Cardiac muscle cell (in vitro differentiated cells and primary cell): Measurements from ENCODE around the gene FAM234A. TPM values are rescaled to one million over a fixed set of nuclear protein-coding genes. Genes with fewer than 3 reads are reported as not detected.
"Not testable (repeated sequence)": the region's sequence is repeated elsewhere in the genome, so short reads cannot be mapped to it uniquely, and the experiment has no call there.

ENCODE experiments used
- DNase-seq, 2 donors: peaks; one replicate each; pipeline versions ENCODE4 v3.0.0 to v3.0.0-alpha.2; 2010 to 2017; ENCODE audit warnings: low read depth in 1 of 2, low spot score in 1 of 2
- H3K27ac ChIP-seq: fragments of 200-600 bp; sonication (generic); 2 replicates; pipeline ENCODE4 v1.5.1; 2016
- H3K27me3 ChIP-seq: fragments of 200-600 bp; sonication (generic); 2 replicates; pipeline ENCODE4 v1.6.0; 2016; ENCODE audit warnings: control low read depth
- H3K36me3 ChIP-seq: fragments of 200-600 bp; sonication (generic); 2 replicates; pipeline ENCODE4 v1.5.1; 2016; ENCODE audit warnings: control low read depth
- H3K4me1 ChIP-seq: fragments of 200-600 bp; sonication (generic); 2 replicates; pipeline ENCODE4 v1.8.1; 2017; ENCODE audit warnings: low read depth, mild to moderate bottlenecking, mixed run types
- H3K4me3 ChIP-seq: fragments of 200-600 bp; sonication (generic); 2 replicates; pipeline ENCODE4 v1.5.1; 2016; ENCODE audit warnings: mild to moderate bottlenecking
- H3K9me3 ChIP-seq: fragments of 200-600 bp; sonication (generic); 2 replicates; pipeline ENCODE4 v1.5.1; 2017; ENCODE audit warnings: low read depth, mild to moderate bottlenecking, control low read depth
- CTCF ChIP-seq: IDR thresholded peaks from 2 replicates; pipeline ENCODE4 v1.5.1; 2012; ENCODE audit warnings: low read depth, mild to moderate bottlenecking, low read length
- polyA plus RNA-seq: library from polyadenylated mRNA; unstranded; fragments of >200 nt; fragmentation: Nextera tagmentation; extraction: Ambion mirVana; gene quantifications from 2 replicates; pipeline ENCODE4 v1.2.1, GENCODE V29; 2016
- total RNA-seq: library from RNA; depleted of rRNA; stranded (reverse); fragments of >200 nt; gene quantifications from 2 replicates; pipeline ENCODE4 v1.2.3, GENCODE V29; 2016

The FAM234A gene
- total and polyA plus RNA-seq, 2 experiments from 2014 or later: 136 to 160 TPM

GRCh38 chr16:200388-200787 is 34.2 kb upstream of the FAM234A start:
- no peaks in the 10 kb centered on the region for H3K9me3 ChIP-seq
- H3K4me1 ChIP-seq: no peaks in the 10 kb centered on the region
- no peak overlapping the region for H3K4me3 ChIP-seq
- H3K27ac ChIP-seq: no peak overlapping the region
- DNase-seq: peak in 1 of 2 donors; percentile 46
- peaks cover 62% of the 10 kb centered on the region for H3K36me3 ChIP-seq
- no peaks in the 10 kb centered on the region for H3K27me3 ChIP-seq
- no peak for TF ChIP-seq CTCF

DNA sequence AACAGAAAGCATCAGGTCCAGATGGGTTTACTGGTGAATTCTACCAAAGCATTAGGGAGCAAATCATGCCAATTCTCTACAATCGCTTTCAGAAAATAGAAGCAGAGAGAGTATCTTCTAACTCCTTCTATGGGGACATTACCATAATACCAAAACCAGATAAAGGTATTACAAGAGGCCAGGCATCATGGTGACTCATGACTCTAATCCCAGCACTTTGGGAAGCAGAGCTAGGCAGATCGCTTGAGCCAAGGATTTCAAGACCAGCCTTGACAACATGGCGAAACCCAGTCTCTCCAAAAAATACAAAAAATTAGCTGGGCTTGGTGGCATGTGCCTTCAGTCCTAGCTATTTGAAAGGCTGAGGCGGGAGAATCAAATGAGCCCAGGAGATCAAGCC is 31.4 kb upstream of the FAM234A start:
- Histone ChIP-seq H3K36me3 (peaks cover 68% of the 10 kb centered on the region), H3K4me3 (no peak overlapping the region), H3K27ac (no peak overlapping the region), H3K9me3 (no peaks in the 10 kb centered on the region), H3K4me1 (no peaks in the 10 kb centered on the region), H3K27me3 (no peaks in the 10 kb centered on the region)
- no peak for TF ChIP-seq CTCF
- peak in 1 of 2 donors; percentile 9 for DNase-seq

DNA sequence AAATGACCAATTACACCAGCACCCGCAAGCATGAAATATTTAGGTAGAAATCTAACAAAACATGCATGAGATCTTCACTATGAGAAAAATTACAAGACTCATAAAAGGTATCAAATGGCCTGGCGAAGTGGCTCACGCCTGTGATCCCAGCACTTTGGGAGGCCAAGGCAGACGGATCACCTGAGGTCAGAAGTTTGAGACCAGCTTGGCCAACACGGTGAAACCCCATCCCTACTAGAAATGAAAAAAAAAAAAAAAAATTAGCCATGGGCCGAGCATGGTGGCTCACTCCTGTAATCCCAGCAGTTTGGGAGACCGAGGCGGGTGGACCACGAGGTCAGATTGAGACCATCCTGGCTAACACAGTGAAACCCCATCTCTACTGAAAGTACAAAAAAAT is 30.6 kb upstream of the FAM234A start:
- not testable (repeated sequence) for H3K27me3 ChIP-seq, H3K9me3 ChIP-seq, H3K27ac ChIP-seq, H3K4me1 ChIP-seq, DNase-seq, H3K4me3 ChIP-seq
- peaks cover 67% of the 10 kb centered on the region for H3K36me3 ChIP-seq

DNA sequence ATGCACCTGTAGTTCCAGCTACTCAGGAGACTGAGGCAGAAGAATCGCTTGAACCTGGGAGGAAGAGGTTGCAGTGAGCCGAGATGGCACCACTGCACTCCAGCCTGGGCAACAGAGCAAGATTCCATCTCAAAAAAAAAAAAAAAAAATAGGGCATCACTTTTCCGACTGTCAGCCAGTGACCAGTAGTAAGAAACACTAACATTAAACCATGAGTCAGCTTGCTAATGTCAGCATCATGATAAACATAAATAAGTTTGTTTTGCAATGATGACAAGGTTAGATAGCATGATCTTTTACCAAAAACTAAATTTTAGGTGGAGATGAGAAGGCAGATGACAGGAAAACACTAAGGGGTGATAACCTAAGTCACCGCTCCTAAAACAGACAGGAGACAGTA is 25.3 kb upstream of the FAM234A start:
- not testable (repeated sequence) for H3K9me3 ChIP-seq, H3K27me3 ChIP-seq, H3K27ac ChIP-seq, H3K4me3 ChIP-seq, DNase-seq, H3K4me1 ChIP-seq
- H3K36me3 ChIP-seq: peaks cover 62% of the 10 kb centered on the region

- not testable (repeated sequence) for H3K9me3 ChIP-seq, H3K27me3 ChIP-seq, H3K4me1 ChIP-seq, DNase-seq, H3K4me3 ChIP-seq
- Histone ChIP-seq H3K36me3 (peaks cover 52% of the 10 kb centered on the region), H3K27ac (peak overlapping the region; percentile 39)
These were observed 22.9 kb upstream of the FAM234A start for GRCh38 chr16:211631-212180.

GRCh38 chr16:212999-213398 is 21.6 kb upstream of the FAM234A start:
- Histone ChIP-seq H3K4me3 (no peak overlapping the region), H3K36me3 (peaks cover 49% of the 10 kb centered on the region), H3K9me3 (no peaks in the 10 kb centered on the region), H3K27me3 (no peaks in the 10 kb centered on the region), H3K27ac (no peak overlapping the region), H3K4me1 (no peaks in the 10 kb centered on the region)
- peak in 1 of 2 donors; percentile 7 for DNase-seq
- TF ChIP-seq CTCF: no peak

- H3K4me1 ChIP-seq: no peaks in the 10 kb centered on the region
- no peaks in the 10 kb centered on the region for H3K27me3 ChIP-seq
- H3K27ac ChIP-seq: no peak overlapping the region
- H3K36me3 ChIP-seq: peaks cover 42% of the 10 kb centered on the region
- no peak overlapping the region for H3K4me3 ChIP-seq
- no peaks in the 10 kb centered on the region for H3K9me3 ChIP-seq
- DNase-seq: no peak
- TF ChIP-seq CTCF: no peak
These were observed 14.6 kb upstream of the FAM234A start for GRCh38 chr16:220021-220420.
